ENCODE data around the gene TMPRSS4. TPM values are rescaled to one million over a fixed set of nuclear protein-coding genes. Genes with fewer than 3 reads are reported as not detected.

The TMPRSS4 gene
- total RNA-seq, 4 donors from 2014 or later = not detected

DNA sequence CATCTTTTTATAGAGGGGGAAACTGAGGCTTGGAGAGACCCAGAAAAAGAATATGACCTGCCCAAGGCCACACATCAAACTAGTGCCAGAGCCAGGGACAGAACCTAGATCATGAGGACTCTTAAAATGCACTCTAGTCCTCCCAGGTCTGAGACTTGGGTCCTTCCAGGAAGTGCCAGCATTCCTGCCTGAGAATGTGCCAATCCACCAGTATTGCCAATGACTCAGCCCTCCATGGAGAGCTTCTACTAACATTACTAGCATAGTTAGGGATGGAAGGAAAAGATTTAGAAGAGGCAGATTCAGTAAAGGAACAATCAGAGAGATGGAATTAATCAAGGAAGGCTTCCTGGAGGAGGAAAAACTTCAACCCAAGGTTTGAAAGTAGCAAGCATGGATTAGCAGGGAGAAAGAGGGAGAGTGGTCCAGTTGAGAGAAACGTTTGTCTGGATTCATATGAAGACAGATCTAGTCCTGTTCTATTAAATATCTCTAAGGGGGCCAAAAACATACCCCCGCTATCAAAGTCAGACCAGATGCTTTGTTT is 30.0 kb downstream of the TMPRSS4 start:
- H3K36me3 ChIP-seq = no peaks in the 10 kb centered on the region
- no peak overlapping the region for H3K4me3 ChIP-seq
- TF ChIP-seq, protein P1, sequence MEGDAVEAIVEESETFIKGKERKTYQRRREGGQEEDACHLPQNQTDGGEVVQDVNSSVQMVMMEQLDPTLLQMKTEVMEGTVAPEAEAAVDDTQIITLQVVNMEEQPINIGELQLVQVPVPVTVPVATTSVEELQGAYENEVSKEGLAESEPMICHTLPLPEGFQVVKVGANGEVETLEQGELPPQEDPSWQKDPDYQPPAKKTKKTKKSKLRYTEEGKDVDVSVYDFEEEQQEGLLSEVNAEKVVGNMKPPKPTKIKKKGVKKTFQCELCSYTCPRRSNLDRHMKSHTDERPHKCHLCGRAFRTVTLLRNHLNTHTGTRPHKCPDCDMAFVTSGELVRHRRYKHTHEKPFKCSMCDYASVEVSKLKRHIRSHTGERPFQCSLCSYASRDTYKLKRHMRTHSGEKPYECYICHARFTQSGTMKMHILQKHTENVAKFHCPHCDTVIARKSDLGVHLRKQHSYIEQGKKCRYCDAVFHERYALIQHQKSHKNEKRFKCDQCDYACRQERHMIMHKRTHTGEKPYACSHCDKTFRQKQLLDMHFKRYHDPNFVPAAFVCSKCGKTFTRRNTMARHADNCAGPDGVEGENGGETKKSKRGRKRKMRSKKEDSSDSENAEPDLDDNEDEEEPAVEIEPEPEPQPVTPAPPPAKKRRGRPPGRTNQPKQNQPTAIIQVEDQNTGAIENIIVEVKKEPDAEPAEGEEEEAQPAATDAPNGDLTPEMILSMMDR (IDR thresholded peaks at IDR 0.05) = no peak
- TF ChIP-seq EP300 (IDR thresholded peaks at IDR 0.05) (no peak), POLR2A (IDR thresholded peaks at IDR 0.05) (no peak)
- H3K4me1 ChIP-seq = no peaks in the 10 kb centered on the region
- DNase-seq (ENCODE audit: low spot score in 2 of 2) = no peak
- H3K9me3 ChIP-seq = no peaks in the 10 kb centered on the region
- no peaks in the 10 kb centered on the region for H3K27me3 ChIP-seq
- 79 to 83% methylated on average over 2 of the region's 2 CpGs for WGBS, 2 donors
- H3K27ac ChIP-seq = no peak overlapping the region

DNA sequence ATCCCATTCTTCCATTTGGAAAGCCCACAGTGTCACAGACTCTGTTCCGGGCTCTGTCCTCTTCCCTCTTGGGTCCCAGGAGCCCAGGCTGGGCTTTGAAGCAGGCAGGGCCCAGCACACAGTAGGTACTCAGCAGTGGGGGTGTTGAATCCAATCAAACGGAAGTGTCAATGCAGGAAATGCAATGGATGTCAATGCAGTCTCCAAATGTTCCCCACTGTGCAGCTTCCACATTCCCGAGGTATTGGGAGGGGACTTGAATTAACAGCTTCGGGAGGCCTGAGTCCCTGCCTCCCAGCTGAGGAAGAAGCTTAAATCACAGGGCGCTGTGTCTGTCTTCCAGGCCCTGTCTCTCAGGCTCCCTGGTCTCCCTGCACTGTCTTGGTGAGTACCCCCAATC is 31.6 kb downstream of the TMPRSS4 start:
- TF ChIP-seq, protein P1 (IDR thresholded peaks at IDR 0.05) = no peak
- TF ChIP-seq EP300 (IDR thresholded peaks at IDR 0.05) = no peak
- no peak for TF ChIP-seq POLR2A (IDR thresholded peaks at IDR 0.05)
- no peaks in the 10 kb centered on the region for H3K36me3 ChIP-seq
- DNase-seq (ENCODE audit: low spot score in 2 of 2) = no peak
- WGBS, 2 donors = 52 to 87% methylated on average over 4 to 5 of the region's 5 CpGs
- H3K27me3 ChIP-seq = no peaks in the 10 kb centered on the region
- no peaks in the 10 kb centered on the region for H3K9me3 ChIP-seq
- H3K27ac ChIP-seq = no peak overlapping the region
- no peak overlapping the region for H3K4me3 ChIP-seq
- no peaks in the 10 kb centered on the region for H3K4me1 ChIP-seq

DNA sequence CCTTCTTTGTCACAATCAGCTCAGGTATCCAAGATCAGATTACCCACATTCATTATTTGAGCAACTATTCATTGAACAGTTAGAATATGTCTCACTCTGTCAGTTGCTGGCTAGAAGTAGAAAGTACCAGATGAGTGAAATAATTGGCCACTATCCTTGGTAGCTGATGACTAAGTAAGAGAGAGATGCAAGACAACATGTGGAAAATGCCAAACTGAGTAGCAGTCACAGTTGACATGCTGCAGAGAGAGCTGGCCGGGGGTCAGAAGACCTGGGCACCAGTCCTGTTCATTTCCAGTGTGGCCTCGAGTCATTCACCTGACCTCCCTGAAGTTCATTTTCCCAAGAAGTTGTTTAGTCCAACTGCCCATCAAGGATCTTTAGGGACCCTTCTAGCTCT is 32.4 kb downstream of the TMPRSS4 start:
- 73 to 75% methylated on average over 2 of the region's 2 CpGs for WGBS, 2 donors
- no peak overlapping the region for H3K4me3 ChIP-seq
- H3K27me3 ChIP-seq = no peaks in the 10 kb centered on the region
- no peak overlapping the region for H3K27ac ChIP-seq
- no peaks in the 10 kb centered on the region for H3K4me1 ChIP-seq
- TF ChIP-seq EP300 (IDR thresholded peaks at IDR 0.05) = no peak
- no peak for TF ChIP-seq POLR2A (IDR thresholded peaks at IDR 0.05)
- TF ChIP-seq, protein P1 (IDR thresholded peaks at IDR 0.05) = no peak
- DNase-seq (ENCODE audit: low spot score in 2 of 2) = no peak
- H3K9me3 ChIP-seq = no peaks in the 10 kb centered on the region
- no peaks in the 10 kb centered on the region for H3K36me3 ChIP-seq

DNA sequence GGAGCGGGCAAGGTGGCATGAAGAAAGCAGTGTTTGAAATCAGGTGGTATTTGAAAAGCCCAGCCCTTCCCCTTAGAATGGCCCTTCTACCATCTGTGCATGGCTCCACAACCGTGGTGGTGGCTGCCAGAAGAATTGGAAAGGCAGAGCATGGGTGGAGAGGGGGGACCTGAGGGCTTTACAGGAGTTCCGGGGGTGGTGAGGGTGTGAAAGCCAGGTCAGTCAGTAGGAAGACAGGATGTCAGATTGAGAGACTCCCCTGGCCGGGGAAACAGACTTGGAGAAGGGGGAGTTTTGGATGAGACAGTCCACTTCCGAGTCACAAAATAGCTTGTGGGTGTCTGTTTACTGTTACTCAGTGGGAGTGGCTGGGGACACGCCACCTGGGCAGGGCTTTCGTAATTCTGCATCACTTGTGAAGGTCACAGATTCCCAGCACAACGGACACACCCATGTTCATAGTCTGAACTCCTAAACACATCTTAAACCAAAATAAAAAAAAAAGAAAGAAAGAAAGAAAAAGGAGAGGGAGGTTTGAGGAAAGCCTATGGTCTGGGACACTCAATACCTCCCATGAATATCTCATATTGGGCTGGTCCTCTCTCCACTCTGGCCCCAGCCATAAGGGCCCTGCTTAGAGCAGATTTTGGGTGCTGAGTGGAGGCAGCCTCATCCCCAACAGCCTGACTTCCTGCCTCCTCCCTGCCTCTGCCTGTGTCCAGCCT is 34.3 kb downstream of the TMPRSS4 start:
- Histone ChIP-seq H3K4me1 (no peaks in the 10 kb centered on the region), H3K4me3 (no peak overlapping the region), H3K36me3 (no peaks in the 10 kb centered on the region), H3K9me3 (no peaks in the 10 kb centered on the region), H3K27ac (no peak overlapping the region), H3K27me3 (no peaks in the 10 kb centered on the region)
- WGBS, 2 donors = 59 to 65% methylated on average over 8 of the region's 8 CpGs
- DNase-seq (ENCODE audit: low spot score in 2 of 2) = no peak
- TF ChIP-seq, protein P1 (IDR thresholded peaks at IDR 0.05) = no peak
- TF ChIP-seq POLR2A (IDR thresholded peaks at IDR 0.05) (no peak), EP300 (IDR thresholded peaks at IDR 0.05) (no peak)

DNA sequence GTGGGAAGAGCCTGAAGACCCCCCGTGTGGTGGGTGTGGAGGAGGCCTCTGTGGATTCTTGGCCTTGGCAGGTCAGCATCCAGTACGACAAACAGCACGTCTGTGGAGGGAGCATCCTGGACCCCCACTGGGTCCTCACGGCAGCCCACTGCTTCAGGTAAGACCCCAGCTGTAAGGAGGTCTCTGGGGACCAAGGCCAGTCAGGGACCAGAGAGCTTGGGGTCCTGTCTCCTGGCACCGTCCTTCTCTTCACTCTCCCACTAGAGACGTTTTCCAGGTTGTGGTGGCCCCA is 34.8 kb downstream of the TMPRSS4 start:
- Histone ChIP-seq H3K4me3 (no peak overlapping the region), H3K27ac (no peak overlapping the region), H3K9me3 (no peaks in the 10 kb centered on the region), H3K27me3 (no peaks in the 10 kb centered on the region), H3K4me1 (no peaks in the 10 kb centered on the region), H3K36me3 (no peaks in the 10 kb centered on the region)
- no peak for DNase-seq (ENCODE audit: low spot score in 2 of 2)
- 81 to 82% methylated on average over 6 of the region's 6 CpGs for WGBS, 2 donors
- TF ChIP-seq, protein P1 (IDR thresholded peaks at IDR 0.05) = no peak
- TF ChIP-seq EP300 (IDR thresholded peaks at IDR 0.05) (no peak), POLR2A (IDR thresholded peaks at IDR 0.05) (no peak)
